ENCODE data around the gene INTS6. TPM values are rescaled to one million over a fixed set of nuclear protein-coding genes. Genes with fewer than 3 reads are reported as not detected.
A peak's percentile ranks its signal among the peaks of the same experiment; 100 is the strongest.
"Not testable (repeated sequence)": the region's sequence is repeated elsewhere in the genome, so short reads cannot be mapped to it uniquely, and the experiment has no call there.

Gene INTS6
- total RNA-seq, 2 donors from 2014 or later: 94.5 to 106 TPM

GRCh38 chr13:51420681-51421490 lies 31.9 kb downstream of the INTS6 start:
- peak overlapping the region; percentile 9 to 23 for H3K4me3 Mint-ChIP-seq
- H3K36me3 Mint-ChIP-seq (ENCODE audit: insufficient read depth in 2 of 2): peaks cover 20 to 28% of the 10 kb centered on the region in 2 donors
- DNase-seq (no peak), ATAC-seq (replicated peaks in 1 of 2) (peak; percentile 38 to 60)
- peaks cover under 1 to 1% of the 10 kb centered on the region in 2 donors for H3K9me3 Mint-ChIP-seq
- H3K27me3 Mint-ChIP-seq (ENCODE audit: low read depth): no peaks in the 10 kb centered on the region
- peak overlapping the region; percentile 12 for H3K27ac Mint-ChIP-seq
- H3K4me1 Mint-ChIP-seq (ENCODE audit: low read depth): peaks cover 67% of the 10 kb centered on the region

- Mint-ChIP-seq H3K27me3 (ENCODE audit: low read depth) (no peaks in the 10 kb centered on the region), H3K4me1 (ENCODE audit: low read depth) (peaks cover 70% of the 10 kb centered on the region), H3K36me3 (ENCODE audit: insufficient read depth in 2 of 2) (peaks cover 25 to 40% of the 10 kb centered on the region in 2 donors), H3K27ac (peak overlapping the region; percentile 7), H3K9me3 (peaks cover 4 to 5% of the 10 kb centered on the region in 2 donors), H3K4me3 (peak overlapping the region in 1 of 2 donors; percentile 12)
- no peak for ATAC-seq (replicated peaks in 1 of 2)
- no peak for DNase-seq
Observed at GRCh38 chr13:51419001-51419636, 33.7 kb downstream of the INTS6 start.

GRCh38 chr13:51417716-51418115 lies 35.1 kb downstream of the INTS6 start:
- H3K4me1 Mint-ChIP-seq (ENCODE audit: low read depth): peaks cover 72% of the 10 kb centered on the region
- H3K9me3 Mint-ChIP-seq: peaks cover 4 to 5% of the 10 kb centered on the region in 2 donors
- ATAC-seq (replicated peaks in 1 of 2): no peak

DNA sequence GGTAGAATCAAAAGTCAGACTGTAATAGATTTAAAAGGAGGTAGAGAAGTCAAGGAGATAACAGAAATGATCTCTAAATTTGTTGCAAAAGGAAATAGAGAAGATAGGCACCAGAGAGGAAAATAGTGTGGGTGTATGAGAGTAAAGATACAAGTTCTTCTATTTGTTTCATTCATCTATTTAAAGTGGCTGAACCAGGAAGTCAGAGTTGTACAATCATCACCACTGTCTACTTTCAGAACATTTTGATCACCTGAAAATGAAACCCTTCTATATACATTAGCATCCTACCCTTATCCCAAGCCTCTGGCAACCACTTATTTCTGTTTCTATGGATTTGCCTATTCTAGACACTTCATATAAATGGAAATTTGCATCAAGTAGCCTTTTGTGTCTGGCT lies 36.7 kb downstream of the INTS6 start:
- ATAC-seq (replicated peaks in 1 of 2): peak; percentile 56 to 73

More at GRCh38 chr13:51417716-51418115, 35.1 kb downstream of the INTS6 start:
- no peak for DNase-seq
- H3K36me3 Mint-ChIP-seq (ENCODE audit: insufficient read depth in 2 of 2): peaks cover 25 to 41% of the 10 kb centered on the region in 2 donors
- no peaks in the 10 kb centered on the region for H3K27me3 Mint-ChIP-seq (ENCODE audit: low read depth)
- H3K4me3 Mint-ChIP-seq: no peak overlapping the region
- H3K27ac Mint-ChIP-seq: no peak overlapping the region

DNA sequence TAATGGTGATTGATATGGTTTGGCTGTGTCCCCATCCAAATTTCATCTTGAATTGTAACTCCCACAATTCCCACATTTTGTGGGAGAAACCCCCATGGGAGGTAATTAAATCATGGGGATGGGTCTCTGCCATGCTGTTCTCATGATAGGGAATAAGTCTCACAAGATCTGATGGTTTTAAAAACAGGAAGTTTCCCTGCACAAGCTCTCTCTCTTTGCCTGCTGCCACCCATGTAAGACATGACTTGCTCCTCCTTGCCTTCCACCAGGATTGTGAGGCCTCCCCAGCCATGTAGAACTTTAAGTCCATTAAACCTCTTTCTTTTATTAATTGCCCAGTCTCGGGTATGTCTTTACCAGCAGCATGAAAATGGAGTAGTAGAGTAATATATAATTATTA lies 37.5 kb downstream of the INTS6 start:
- Mint-ChIP-seq H3K36me3 (ENCODE audit: insufficient read depth in 2 of 2) (peaks cover 19 to 47% of the 10 kb centered on the region in 2 donors), H3K4me1 (ENCODE audit: low read depth) (peaks cover 59% of the 10 kb centered on the region)
- DNase-seq; H3K4me3 Mint-ChIP-seq; ATAC-seq (replicated peaks in 1 of 2); H3K27ac Mint-ChIP-seq; H3K27me3 Mint-ChIP-seq (ENCODE audit: low read depth); H3K9me3 Mint-ChIP-seq: not testable (repeated sequence)

More for the DNA sequence above, 36.7 kb downstream of the INTS6 start:
- no peak overlapping the region for H3K4me3 Mint-ChIP-seq
- no peaks in the 10 kb centered on the region for H3K27me3 Mint-ChIP-seq (ENCODE audit: low read depth)
- no peak for DNase-seq
- H3K36me3 Mint-ChIP-seq (ENCODE audit: insufficient read depth in 2 of 2): peaks cover 21 to 43% of the 10 kb centered on the region in 2 donors
- peaks cover 4 to 5% of the 10 kb centered on the region in 2 donors for H3K9me3 Mint-ChIP-seq
- H3K27ac Mint-ChIP-seq: no peak overlapping the region
- peaks cover 56% of the 10 kb centered on the region for H3K4me1 Mint-ChIP-seq (ENCODE audit: low read depth)

GRCh38 chr13:51412431-51412830 lies 40.4 kb downstream of the INTS6 start:
- no peaks in the 10 kb centered on the region for H3K27me3 Mint-ChIP-seq (ENCODE audit: low read depth)
- peaks cover 49% of the 10 kb centered on the region for H3K4me1 Mint-ChIP-seq (ENCODE audit: low read depth)
- H3K4me3 Mint-ChIP-seq: no peak overlapping the region
- no peak overlapping the region for H3K27ac Mint-ChIP-seq
- peaks cover 14 to 33% of the 10 kb centered on the region in 2 donors for H3K36me3 Mint-ChIP-seq (ENCODE audit: insufficient read depth in 2 of 2)
- no peak for ATAC-seq (replicated peaks in 1 of 2)
- DNase-seq: no peak
- H3K9me3 Mint-ChIP-seq: peaks cover 4 to 5% of the 10 kb centered on the region in 2 donors

GRCh38 chr13:51405176-51405575 lies 47.7 kb downstream of the INTS6 start:
- Mint-ChIP-seq H3K36me3 (ENCODE audit: insufficient read depth in 2 of 2) (peaks cover 3 to 31% of the 10 kb centered on the region in 2 donors), H3K4me1 (ENCODE audit: low read depth) (peaks cover 39% of the 10 kb centered on the region), H3K27me3 (ENCODE audit: low read depth) (no peaks in the 10 kb centered on the region), H3K9me3 (no peaks in the 10 kb centered on the region), H3K4me3 (no peak overlapping the region), H3K27ac (no peak overlapping the region)
- DNase-seq (no peak), ATAC-seq (replicated peaks in 1 of 2) (no peak)

GRCh38 chr13:51397262-51397941 lies 55.4 kb downstream of the INTS6 start:
- Mint-ChIP-seq H3K27me3 (ENCODE audit: low read depth) (no peaks in the 10 kb centered on the region), H3K9me3 (no peaks in the 10 kb centered on the region), H3K27ac (peak overlapping the region; percentile 77), H3K36me3 (ENCODE audit: insufficient read depth in 2 of 2) (peaks cover 5 to 14% of the 10 kb centered on the region in 2 donors), H3K4me1 (ENCODE audit: low read depth) (peaks cover 44% of the 10 kb centered on the region), H3K4me3 (no peak overlapping the region)
- DNase-seq: no peak
- ATAC-seq (replicated peaks in 1 of 2): no peak

- peaks cover 5 to 11% of the 10 kb centered on the region in 2 donors for H3K36me3 Mint-ChIP-seq (ENCODE audit: insufficient read depth in 2 of 2)
- no peaks in the 10 kb centered on the region for H3K27me3 Mint-ChIP-seq (ENCODE audit: low read depth)
- DNase-seq (no peak), ATAC-seq (replicated peaks in 1 of 2) (peak; percentile 98 to 100)
- peak overlapping the region; percentile 95 for H3K27ac Mint-ChIP-seq
- no peaks in the 10 kb centered on the region for H3K9me3 Mint-ChIP-seq
- peaks cover 47% of the 10 kb centered on the region for H3K4me1 Mint-ChIP-seq (ENCODE audit: low read depth)
- peak overlapping the region; percentile 58 to 76 for H3K4me3 Mint-ChIP-seq
Observed at GRCh38 chr13:51396352-51396751, 56.5 kb downstream of the INTS6 start.

DNA sequence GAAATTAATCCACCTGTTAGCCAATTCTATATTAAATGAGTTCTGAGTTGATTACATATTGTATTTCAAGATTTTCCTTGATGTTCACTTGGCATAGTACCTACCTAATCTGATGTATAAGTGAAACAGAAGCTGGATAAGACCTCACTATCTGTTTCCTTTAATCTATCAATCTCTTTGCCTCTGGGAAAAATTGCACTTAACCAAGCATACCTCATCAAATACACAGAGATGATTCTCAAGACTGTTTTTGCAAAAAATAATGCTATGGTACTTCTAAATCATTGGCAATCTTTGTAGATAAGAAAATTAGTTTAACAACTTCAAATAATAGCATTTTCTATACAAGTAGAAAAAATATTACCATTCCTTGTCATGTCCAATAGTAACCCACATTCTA lies 58.1 kb downstream of the INTS6 start:
- Mint-ChIP-seq H3K9me3 (no peaks in the 10 kb centered on the region), H3K36me3 (ENCODE audit: insufficient read depth in 2 of 2) (peaks cover 5 to 6% of the 10 kb centered on the region in 2 donors), H3K4me1 (ENCODE audit: low read depth) (peaks cover 38% of the 10 kb centered on the region), H3K27ac (peak overlapping the region; percentile 26), H3K27me3 (ENCODE audit: low read depth) (no peaks in the 10 kb centered on the region), H3K4me3 (no peak overlapping the region)
- ATAC-seq (replicated peaks in 1 of 2) (no peak), DNase-seq (no peak)

DNA sequence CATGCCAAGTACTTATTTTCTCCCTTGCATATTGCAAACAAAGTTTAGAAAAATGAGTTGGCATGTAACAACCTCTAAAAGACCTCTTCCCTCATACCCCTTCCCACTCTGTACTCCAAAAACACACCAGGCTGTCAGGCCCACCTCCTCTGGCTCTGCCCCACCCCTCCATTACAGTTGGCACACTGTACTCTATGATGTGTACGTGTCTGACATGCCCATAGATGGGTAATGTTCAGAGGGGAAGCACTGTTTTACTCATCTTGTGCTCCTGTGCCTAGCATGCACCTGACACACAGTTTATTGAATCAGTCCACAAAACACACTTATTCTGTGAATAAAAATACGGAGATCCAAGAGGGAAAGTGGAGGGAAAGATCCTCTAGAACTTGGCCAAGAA lies 67.7 kb downstream of the INTS6 start:
- Mint-ChIP-seq H3K9me3 (no peaks in the 10 kb centered on the region), H3K27me3 (ENCODE audit: low read depth) (no peaks in the 10 kb centered on the region), H3K36me3 (ENCODE audit: insufficient read depth in 2 of 2) (peaks cover 2 to 5% of the 10 kb centered on the region in 2 donors), H3K4me3 (no peak overlapping the region), H3K4me1 (ENCODE audit: low read depth) (no peaks in the 10 kb centered on the region), H3K27ac (no peak overlapping the region)
- peak in 1 of 2 donors; percentile 47 for ATAC-seq (replicated peaks in 1 of 2)
- no peak for DNase-seq

DNA sequence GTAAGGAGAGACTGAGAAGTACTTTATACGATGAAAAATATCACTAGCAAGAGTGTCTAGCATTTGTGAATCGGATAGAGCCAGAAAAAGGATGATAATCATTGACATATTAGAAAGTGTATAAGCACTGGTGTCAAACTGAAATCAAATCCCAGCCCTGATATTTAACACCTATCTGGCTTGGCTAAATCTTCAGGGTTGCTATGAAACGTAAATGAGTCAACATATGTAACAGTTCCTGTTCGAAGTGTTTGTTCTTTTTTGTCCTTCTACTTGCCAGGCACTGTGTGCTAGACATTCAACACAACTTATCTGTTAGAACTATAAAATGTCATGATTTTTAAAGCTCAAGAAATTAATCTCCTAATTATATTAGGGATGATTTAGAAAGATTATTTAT lies 72.6 kb downstream of the INTS6 start:
- Mint-ChIP-seq H3K36me3 (ENCODE audit: insufficient read depth in 2 of 2) (peaks cover 4 to 34% of the 10 kb centered on the region in 2 donors), H3K27me3 (ENCODE audit: low read depth) (no peaks in the 10 kb centered on the region), H3K4me3 (no peak overlapping the region), H3K9me3 (no peaks in the 10 kb centered on the region), H3K4me1 (ENCODE audit: low read depth) (no peaks in the 10 kb centered on the region), H3K27ac (peak overlapping the region; percentile 42)
- ATAC-seq (replicated peaks in 1 of 2): no peak
- no peak for DNase-seq

GRCh38 chr13:51373451-51373850 lies 79.4 kb downstream of the INTS6 start:
- ATAC-seq (replicated peaks in 1 of 2) (no peak), DNase-seq (no peak)
- no peaks in the 10 kb centered on the region for H3K27me3 Mint-ChIP-seq (ENCODE audit: low read depth)
- H3K9me3 Mint-ChIP-seq: no peaks in the 10 kb centered on the region
- peaks cover 7 to 40% of the 10 kb centered on the region in 2 donors for H3K36me3 Mint-ChIP-seq (ENCODE audit: insufficient read depth in 2 of 2)
- no peaks in the 10 kb centered on the region for H3K4me1 Mint-ChIP-seq (ENCODE audit: low read depth)
- H3K27ac Mint-ChIP-seq: no peak overlapping the region
- no peak overlapping the region for H3K4me3 Mint-ChIP-seq
